ENCODE measurements around the gene MOB3B.
"Not testable (repeated sequence)": the region's sequence is repeated elsewhere in the genome, so short reads cannot be mapped to it uniquely, and the experiment has no call there.

- TF ChIP-seq ZNF384 (IDR thresholded peaks at IDR 0.05); ARNT (IDR thresholded peaks at IDR 0.05); BHLHE40 (IDR thresholded peaks at IDR 0.05; ENCODE audit: borderline replicate concordance); FOXM1 (IDR thresholded peaks at IDR 0.05; ENCODE audit: borderline replicate concordance); ELF4 (IDR thresholded peaks at IDR 0.05); HDGF (IDR thresholded peaks at IDR 0.05; ENCODE audit: borderline replicate concordance); SUZ12 (IDR thresholded peaks at IDR 0.05); SP1 (IDR thresholded peaks at IDR 0.05); NFRKB (IDR thresholded peaks at IDR 0.05); CTBP1 (IDR thresholded peaks at IDR 0.05; ENCODE audit: borderline replicate concordance): not testable (repeated sequence)
Observed at GRCh38 chr9:27464950-27465349, 64.7 kb downstream of the MOB3B start.
